Ecto neural progenitor cell (in vitro differentiated cells): ENCODE results near the gene TMEM94.

Experiments
- DNase-seq: peaks from one replicate; pipeline ENCODE4 v3.0.0-alpha.2; 2018; ENCODE audit warnings: low spot score

The TMEM94 gene

DNA sequence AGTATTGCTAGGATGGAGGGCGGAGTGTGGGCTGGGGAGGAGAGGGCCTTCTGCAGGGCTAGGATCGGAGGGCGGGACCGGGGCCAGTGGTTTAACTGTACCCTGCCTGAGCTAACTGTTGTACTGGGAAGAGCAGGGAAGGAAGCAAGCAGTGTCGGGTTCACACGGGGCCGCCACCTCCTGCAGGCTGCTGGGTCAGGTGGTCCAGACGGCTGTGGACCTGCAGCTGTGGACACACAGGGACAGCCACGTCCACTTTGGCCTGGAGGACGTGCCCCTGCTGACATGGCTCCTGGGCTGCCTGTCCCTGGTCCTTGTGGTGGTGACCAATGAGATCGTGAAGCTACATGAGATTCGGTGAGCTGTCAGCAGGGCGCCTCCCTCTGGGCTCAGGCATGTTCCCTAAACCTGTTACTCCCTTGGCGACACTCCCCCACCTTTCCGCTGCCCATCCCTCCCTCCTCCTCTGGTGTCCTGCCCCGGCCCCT is 42.3 kb downstream of the TMEM94 start:
- DNase-seq: no peak

DNA sequence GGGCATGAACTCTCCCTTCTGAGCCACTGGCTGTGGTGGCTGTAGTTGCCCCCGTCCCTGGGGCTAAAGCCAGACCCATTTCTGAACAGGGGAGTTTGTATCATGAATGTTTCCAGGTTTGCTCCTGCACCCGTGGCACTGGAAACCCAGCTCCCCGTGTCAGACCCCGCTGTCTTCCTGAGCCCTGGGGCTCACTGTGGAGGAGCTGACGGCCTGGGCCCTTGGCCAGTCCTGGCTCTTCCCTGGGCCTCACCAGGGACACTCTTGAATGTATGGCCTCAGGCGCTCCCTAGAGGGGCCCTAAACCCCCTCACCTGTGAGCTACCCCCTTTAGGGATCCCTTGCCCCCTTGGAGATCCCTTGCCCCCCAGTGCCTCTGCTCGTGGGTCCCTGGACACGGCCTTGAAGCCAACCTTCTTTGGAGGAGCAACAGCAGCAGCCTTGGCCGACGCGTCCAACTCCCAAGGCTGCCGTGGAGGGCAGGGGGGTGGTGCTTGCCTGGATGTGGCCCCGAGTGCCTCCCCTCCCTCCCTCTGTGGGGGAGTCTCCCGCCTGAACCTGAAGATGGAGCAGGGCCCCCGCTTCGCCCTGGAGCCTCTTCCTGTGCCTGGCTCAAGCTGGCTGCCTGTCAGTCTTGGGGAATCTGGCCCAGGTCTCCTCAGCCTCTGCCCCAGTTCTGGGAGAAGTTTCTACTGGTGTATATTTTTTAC is 43.0 kb downstream of the TMEM94 start:
- DNase-seq: no peak

DNA sequence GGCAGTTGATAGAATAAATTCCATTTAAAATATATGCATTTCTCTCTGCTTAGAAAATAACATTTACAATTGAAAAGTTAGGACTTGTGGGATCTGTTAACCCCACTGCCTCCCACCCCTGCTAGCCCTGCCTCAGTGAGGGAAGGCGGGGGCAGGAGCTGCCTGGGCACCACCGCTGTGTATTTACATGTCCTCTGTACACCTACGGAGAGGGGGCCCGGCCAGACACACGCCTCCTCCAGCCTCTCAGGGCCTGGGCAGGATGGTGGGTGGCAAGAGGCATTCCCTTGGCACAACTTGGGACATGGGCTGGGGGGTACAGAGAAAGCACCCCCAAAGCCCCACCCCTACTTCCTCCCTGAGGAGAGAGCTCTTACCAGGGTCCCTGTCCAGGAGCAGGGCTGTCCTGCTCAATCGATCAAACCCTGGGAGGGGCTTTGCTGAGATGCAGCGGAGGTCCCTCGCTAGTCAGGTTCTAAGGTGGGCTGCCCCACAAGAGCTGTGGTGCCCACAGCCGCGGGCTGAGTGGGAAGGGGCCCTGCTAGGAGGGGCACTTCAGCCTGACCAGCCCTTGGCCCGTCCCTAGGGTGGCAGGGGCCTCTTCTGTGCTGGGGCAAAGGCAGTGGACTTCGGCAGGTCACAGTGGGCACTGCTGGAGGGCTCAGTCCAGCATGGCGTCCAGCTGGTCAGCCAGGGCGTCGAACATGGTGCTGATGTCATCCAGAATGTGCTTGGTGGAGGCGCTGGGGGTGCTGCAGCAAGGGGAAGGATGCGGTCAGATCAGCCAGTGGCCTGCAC is 44.2 kb downstream of the TMEM94 start:
- no peak for DNase-seq

DNA sequence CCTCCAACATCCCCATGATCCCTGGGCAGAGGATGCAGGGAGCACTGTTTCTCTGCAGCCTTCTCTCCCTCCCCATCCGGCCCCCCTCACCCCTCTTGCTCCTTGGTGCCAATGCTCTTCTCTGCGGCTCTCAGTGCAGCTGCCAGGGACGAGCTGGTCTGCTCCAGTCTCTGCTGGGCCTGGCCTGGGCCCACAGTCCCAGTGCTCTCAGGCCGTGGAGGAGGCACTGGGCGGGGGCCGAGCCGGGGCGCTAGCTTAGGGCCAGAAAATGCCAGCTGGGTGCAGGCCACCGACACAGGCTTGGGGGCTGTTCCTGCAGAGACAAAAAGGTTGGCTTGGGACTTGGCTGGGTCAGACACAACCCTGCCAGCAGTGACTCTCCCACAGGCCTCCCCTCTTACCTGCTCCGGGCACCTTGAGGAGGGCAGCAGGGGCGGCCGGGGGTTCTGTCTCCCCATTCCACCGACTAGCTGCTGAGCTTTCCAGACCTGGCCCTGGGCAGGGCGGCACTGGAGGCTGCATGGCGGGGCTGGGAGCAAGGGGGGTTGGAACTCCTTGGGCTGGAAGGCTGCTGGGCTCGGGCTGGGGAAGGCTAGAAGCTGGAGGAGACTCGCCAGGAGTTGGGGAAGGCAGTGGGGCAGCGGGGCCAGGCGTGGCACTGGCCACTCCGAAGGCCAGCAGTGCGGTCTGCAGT is 45.1 kb downstream of the TMEM94 start:
- no peak for DNase-seq

DNA sequence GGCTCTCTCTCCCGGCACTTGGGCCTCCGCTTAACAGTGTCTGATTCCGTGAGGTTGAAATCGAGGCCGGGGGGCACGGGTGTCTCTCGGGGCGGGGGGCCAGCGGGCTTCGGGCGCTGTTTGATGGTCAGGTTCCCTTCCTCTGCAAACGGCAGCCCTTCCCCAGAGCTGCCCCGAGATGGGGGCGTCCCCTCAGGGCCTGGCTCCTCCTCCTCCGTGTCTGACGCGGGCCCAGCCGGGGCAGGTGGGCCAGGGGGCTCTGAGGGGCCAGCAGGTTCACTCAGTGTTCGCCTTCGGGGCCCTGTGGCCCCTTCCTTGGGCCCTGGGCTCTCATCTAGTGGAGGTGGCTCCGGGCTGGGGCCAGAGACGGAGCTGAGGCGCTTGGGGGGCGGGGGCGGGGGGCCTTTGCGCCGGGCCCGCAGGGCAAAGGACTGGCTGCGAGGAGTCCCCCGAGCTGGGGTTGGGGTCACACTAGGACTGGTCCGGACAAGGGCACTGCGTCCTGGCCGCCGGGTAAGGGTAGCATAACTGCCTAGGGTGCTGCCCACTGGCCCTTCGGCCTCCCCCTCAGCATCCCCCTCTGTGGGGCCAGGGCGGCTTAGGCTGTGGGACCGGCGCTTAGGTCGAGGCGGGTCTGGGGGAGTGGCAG is 45.8 kb downstream of the TMEM94 start:
- no peak for DNase-seq

DNA sequence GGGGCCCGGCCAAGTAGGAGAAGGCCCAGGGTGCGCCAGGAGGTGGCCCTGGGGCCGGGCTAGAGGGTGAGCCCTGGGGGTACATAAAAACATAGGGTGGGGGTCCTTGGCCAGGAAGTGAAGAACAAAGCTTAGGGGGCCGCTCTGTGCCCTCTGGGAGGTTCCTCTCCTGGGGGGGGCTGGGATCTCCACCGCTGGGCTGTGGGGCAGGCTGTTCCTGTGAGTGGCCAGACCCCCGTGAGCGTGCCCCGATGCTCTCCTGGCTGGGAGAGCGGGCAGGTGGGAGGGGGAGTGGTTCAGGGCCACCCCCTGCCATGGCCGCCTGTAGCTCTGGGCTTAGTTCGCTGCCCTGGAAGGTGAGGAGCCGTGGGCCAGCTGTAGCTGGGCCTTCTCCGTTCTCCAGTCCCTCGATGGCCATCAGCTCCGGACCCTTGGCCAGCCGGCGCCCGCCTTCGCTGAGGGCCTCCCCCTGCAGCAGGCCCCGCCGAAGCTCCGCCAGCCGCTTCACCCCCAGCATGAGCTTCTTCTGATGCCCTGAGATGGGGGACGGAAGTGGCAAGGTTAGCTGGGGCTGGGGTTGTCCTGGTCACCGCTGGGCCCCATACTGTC is 46.4 kb downstream of the TMEM94 start:
- no peak for DNase-seq

DNA sequence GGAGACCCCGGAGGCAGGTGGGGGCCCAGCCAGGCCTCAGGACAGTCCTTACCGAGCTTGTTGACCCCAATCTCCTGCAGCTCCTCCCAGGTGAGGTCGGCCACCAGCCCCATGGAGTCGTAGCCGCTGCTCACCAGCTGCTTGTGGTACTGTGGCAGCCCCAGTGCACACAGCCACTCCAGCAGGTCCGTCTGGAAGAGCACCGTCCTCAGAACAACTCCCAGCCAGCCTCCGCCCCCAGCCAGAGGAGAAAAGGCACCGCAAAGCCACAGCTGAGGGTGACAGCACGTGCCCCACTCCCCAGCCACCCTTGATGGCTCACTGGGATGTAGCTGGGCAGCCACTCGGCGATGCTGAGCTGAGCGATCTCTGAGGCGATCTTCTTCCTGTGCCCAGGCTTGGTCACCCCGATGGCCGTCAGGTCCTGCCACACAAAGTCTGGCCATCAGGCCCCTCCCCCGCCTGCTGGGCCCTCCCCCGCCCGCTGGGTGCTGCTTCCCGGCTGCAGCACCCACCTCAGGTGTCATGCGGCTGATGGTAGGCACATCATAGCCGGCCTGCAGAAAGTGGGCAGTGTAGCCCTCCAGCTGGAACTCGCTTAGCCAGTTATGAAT is 47.0 kb downstream of the TMEM94 start:
- DNase-seq: no peak

DNA sequence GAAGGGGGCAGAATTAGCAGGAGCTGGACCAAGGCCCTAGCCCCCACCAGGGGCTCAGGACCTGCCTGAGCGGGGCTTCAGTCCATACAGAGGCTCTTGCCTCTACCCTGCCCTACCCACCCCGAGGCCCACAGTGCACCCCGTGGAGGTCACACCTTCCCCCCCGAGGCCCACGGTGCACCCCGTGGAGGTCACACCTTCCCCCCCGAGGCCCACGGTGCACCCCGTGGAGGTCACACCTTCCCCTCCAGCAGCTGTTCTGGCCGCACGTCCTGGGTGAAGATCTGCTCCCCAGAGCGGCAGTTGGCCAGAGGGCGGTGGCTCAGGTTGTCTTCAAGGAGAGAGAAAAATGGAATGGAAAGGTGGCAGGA is 47.5 kb downstream of the TMEM94 start:
- no peak for DNase-seq

DNA sequence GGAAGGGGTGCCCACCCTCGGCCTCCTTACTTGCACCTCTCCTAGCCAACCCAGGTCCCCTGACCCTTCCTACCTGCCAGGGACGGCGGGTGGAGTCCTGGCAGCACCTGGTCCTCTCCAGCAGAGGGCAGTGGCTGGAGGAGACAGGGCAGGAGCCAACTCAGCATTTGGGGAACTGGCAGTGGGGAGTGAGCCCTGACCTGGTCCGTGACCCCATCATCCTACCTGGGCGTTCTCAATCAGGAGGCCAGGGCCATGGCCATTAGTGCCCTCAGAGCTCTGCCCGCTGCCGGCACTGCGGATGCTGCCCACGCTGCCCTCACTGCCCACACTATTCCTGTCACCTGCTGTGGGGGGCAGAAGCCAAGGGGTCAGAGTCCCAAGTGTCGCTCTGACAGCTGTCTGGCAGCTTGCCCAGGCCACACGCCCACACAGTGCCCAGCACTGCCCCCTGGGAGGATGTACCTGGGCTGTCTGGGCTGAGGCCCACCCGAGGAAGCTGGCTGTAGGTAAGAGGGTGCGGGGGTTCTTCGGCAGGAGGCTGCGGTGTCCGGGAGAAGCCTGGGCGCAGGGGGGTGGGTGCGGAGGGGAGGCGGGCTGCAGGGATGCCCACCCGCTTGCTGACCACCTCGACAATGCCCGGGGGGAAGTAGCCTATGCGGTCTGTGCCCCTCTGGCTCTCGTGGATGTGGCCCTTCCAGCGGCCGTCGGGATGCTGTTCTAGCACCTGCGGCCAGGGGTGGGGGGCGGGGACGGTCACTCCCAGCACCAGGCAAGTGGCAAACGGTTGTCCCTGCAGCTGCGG is 48.1 kb downstream of the TMEM94 start:
- no peak for DNase-seq

DNA sequence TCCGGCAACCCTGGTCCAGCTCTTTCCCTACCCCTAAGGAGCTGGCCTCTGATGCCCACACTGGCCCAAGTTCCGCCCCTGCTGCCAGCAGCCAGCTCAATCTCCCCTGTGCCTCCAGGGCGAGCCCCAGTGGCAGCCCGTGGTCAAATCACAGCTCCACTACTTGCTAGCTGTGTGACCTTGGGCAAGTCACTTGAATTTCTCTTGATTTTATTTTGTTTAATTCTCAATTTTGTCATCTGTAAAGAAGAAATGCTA is 48.6 kb downstream of the TMEM94 start:
- DNase-seq: no peak

DNA sequence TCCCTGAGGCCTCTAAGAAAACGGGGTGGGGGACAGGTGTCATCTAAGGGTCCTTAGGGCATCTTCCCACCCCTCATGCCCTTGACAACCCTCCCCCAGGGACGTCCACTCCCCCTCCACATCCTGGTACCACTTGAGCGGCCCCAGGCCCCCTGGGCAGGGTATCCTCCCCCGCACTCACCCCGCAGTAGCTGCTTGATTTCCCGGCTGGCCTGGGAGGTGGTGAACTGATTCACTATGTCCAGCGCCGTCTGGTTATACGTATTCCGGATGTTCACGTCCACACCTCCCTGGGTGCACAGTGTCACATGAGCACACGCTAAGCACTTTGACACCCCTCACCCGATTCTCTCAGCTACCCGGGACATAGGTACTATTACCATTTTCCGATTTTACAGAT is 49.2 kb downstream of the TMEM94 start:
- no peak for DNase-seq

DNA sequence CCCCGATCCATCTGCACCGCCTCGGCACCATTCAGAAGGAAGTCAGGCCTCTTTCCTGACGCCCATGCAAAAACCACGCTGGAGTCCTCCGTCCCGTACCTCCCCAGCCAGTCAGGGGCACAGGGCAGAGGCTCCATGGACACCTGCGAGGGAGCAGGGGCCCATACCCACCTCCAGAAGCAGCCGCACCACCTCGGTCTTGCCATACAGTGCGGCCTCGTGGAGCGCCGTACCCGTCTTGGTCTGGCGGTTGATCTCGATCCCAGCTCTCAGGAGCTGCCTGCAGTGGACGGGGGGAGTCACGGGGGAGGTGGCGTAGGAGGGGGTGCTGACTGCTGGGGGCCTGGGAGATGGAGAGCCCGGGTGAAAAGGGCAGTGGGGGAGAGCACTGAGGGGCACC is 49.7 kb downstream of the TMEM94 start:
- no peak for DNase-seq

DNA sequence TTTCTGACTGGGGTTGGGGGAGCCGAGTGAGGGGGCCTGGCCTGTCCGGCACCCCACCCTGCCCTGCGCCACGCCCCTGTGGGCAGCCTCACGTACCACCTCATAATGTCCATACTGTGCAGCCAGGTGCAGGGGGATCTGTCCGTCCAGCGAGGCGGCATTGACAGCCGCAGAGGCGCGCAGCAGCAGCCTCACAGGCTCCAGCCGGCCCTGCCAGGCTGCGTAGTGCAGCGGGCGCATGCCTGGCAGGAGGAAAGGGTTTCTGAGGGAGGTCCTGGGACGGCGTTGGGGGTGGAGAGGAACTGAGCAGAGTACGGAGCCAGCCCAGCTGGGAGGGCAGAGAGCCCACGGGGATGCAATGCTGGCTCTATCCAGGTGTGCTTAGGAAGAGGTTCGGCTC is 50.5 kb downstream of the TMEM94 start:
- no peak for DNase-seq

DNA sequence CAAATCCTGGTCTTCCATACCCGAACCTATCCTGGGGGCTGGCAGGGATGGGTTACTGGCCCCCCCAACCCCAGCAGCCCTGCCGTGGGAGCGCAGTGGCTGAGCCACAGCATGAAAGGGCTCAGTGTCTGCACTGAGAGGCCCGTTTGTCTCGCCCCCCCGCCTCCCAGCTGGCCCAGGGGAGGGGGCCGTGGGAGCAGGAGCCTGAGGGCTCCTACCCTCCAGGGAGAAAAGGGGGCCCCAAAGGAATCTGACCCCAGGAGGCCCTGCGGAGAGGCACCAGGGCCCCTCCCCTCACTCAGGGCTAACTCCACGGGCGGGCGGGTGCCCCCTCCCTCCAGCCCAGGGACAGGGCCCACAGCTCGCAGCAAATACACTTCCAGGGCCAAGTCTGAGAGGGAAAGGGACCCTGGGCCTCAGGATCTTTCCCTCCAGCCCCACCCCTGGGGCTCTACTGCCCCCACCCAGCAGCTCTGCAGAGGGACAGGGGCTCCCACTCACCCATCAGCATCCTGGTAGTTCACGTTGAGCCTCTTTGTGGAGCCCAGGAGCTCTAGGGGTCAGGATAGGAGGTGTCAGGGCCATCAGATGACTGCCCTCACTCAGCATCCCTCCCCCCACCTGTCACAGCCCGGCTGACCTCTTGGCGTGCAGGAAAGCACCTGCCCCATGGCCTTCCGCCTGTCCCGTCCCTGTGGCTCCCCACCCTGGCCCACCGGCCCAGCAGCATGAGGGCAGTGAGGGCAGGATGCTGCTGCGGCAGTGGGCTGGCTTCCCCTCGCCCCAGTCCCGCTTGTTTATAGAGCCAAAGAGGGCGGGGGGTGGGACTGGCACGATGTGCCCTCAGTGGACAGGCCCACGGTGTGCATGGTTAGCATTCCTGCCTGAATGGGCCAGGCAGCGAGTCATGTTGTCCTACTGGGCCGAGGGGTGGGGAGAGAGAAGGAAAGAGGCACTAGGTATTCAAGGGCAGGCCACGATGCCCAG is 51.6 kb downstream of the TMEM94 start:
- no peak for DNase-seq

DNA sequence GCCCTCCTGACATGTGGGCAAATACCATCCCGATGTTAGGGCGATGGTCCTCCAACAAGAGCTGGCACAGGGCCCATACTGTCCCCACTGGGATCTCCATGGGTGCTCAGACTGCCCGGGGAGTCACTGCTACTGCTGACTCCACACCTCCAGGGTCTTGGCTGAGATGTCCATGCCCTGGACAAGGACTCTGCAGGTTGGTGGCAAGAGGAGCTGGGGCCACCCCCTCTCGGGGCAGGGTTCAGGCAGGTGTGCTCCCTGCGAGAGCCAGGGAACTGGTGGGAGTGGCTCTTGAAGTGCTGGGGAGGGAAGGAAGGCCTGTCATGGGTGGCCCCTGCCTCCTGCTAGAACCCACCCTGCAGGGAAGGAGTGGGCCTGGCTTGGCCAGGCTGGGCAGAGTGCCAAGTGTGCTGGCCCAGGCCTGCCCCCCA is 52.5 kb downstream of the TMEM94 start:
- DNase-seq: no peak

DNA sequence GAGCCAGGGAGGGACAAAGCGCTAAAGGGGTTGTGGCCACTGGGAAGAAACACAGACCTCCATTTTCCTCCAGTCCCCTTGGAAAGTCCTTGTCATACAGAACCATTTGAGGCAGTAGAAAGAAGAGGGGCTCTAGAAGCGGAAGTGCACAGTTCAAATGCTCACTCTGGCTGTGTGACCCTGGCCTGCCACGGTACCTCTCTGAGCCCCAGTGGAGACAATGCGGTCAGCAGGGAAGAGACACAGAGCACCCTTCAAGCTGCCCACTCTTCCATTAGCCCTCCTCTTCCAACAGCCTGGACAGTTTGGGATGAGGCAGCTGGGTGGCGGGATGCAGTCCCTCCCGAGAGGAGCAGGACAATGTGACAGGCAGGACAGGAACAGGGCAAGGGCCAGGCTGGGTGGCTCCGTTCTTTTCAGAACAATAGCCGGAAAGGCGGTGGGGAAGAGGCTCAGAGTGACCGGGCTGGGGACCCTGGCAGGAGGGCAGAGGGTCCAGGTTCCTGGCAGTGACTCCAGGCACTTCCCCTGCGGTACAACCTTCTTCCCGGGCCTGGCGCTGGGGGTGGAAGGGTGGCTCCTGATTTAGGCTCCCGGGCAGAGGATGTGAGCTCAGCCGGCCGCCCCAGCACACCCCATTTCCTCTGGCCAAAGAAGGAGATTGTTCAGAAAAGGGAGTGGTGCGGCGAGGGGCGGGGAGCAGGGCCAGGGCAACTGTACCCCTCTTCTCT is 53.3 kb downstream of the TMEM94 start:
- no peak for DNase-seq

DNA sequence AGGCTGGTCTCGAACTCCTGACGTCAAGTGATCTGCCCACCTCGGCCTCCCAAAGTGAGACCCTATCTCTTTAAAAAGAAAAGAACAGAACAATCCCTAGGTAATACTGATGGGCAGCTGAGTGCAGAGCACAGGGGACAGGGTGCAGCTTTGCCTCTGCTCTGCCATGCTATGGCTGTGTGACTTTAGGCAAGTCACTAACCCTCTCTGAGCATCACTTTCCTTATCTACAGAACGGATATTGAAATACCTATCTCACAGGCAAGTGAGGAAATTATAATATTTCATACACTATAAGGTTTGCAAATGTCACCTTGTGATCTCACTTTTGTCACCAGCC is 54.8 kb downstream of the TMEM94 start:
- no peak for DNase-seq

DNA sequence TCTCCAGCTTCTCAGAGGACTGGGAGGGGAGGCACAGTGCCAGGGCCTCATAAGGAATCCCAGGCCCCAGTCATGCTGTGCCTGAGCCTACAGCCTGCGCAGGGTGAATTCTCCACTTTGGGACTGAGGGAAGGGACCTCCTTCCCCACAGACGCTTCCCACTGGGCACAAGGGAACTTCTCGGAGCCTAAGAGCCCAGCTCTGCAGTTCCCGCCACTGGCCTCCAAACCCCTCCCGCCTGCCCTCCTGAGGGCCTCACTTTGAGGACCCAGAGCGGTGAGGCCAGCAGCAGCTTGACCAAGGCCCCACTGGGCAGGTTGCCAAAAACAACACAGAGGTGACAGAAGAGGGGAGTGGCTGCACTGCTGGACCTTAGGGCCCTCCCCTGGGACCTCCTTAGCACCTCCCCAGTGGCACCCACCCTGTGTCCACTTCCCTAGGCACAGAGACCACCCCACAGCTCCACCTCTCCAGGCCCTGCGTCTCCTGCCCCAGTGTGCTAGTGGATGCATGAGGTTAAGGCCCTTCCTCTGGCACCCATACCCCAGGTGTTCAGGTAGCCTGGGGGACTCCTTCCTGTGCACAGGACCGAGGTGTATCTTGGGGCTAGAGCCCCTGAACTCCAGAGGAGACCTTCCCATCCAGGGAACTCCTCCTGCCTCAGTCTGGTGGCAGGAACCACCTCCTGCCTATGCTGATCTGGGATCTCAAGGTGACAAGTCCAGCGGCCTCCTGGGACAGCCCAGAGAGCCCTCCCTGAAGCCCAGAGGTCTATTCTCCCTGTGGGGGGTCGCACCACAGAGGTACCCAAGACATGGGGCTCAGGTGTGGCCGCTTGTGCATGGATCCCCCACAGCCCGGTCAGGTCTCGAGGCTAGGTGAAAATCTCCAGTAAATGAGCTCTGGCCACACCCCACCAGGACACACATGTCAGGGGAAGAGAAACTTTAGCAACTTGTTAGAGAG is 55.5 kb downstream of the TMEM94 start:
- no peak for DNase-seq
